ENCODE data around the gene ISG15.
"Not testable (repeated sequence)": the region's sequence is repeated elsewhere in the genome, so short reads cannot be mapped to it uniquely, and the experiment has no call there.

Gene ISG15

DNA sequence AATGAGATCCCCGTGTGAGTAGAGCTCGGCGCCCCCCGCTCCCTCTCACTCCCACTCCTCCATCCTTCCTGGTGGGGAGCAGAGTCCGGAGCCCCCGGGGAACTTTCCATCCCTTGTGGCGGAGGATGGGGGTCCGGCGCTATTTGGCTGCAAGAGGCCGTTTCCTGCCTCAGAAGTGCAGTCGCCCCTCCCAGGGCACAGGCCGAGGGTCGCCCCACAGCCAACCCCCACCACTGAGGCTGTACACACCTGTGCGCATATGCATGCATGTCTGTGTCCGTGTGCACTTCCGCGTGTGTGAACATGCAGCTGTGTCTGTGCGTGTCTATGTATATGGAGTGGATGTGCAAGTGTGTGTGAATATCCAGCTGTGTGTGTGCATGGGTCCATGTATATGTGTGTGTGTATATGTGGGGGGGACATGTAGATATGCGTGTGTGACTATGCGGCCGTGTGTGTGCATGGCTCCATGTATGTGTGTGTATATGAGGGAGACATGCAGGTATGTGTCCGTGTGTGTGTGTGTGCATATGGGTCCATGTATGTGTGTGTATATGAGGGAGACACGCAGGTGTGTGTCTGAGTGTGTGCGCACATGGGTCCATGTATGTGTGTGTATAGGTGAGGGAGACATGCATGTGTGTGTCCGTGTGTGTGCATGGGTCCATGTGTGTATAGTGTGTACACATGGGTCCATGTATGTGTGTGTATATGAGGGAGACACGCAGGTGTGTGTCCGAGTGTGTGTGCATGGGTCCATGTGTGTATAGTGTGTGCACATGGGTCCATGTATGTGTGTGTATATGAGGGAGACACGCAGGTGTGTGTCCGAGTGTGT, 38.9 kb downstream of the ISG15 start:
- no peak for DNase-seq (ENCODE audit: low read depth)
- TF ChIP-seq, protein P1, sequence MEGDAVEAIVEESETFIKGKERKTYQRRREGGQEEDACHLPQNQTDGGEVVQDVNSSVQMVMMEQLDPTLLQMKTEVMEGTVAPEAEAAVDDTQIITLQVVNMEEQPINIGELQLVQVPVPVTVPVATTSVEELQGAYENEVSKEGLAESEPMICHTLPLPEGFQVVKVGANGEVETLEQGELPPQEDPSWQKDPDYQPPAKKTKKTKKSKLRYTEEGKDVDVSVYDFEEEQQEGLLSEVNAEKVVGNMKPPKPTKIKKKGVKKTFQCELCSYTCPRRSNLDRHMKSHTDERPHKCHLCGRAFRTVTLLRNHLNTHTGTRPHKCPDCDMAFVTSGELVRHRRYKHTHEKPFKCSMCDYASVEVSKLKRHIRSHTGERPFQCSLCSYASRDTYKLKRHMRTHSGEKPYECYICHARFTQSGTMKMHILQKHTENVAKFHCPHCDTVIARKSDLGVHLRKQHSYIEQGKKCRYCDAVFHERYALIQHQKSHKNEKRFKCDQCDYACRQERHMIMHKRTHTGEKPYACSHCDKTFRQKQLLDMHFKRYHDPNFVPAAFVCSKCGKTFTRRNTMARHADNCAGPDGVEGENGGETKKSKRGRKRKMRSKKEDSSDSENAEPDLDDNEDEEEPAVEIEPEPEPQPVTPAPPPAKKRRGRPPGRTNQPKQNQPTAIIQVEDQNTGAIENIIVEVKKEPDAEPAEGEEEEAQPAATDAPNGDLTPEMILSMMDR (IDR thresholded peaks at IDR 0.05; ENCODE audit: control insufficient read depth, extremely low read depth, insufficient read depth) = no peak
- no peak overlapping the region for H3K4me3 ChIP-seq (ENCODE audit: low read depth, low read length)

- TF ChIP-seq, protein P1 (IDR thresholded peaks at IDR 0.05; ENCODE audit: control insufficient read depth, extremely low read depth, insufficient read depth) = no peak
- DNase-seq (ENCODE audit: low read depth) = no peak
- H3K4me3 ChIP-seq (ENCODE audit: low read depth, low read length) = no peak overlapping the region
Observed at GRCh38 chr1:1053022-1053421, 39.7 kb downstream of the ISG15 start.

DNA sequence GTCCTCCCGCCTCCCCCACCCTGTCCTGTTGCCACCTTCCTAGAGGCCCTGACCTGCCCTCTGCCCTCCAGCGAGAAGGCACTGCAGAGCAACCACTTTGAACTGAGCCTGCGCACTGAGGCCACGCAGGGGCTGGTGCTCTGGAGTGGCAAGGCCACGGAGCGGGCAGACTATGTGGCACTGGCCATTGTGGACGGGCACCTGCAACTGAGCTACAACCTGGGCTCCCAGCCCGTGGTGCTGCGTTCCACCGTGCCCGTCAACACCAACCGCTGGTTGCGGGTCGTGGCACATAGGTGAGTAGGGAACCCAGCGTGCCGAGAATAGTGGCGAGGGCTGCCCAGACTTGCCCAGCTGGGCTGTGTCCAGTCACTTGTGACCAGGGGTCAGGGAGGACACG, 40.4 kb downstream of the ISG15 start:
- no peak overlapping the region for H3K4me3 ChIP-seq (ENCODE audit: low read depth, low read length)
- TF ChIP-seq, protein P1 (IDR thresholded peaks at IDR 0.05; ENCODE audit: control insufficient read depth, extremely low read depth, insufficient read depth) = no peak
- DNase-seq (ENCODE audit: low read depth) = no peak

- no peak for DNase-seq (ENCODE audit: low read depth)
- TF ChIP-seq, protein P1 (IDR thresholded peaks at IDR 0.05; ENCODE audit: control insufficient read depth, extremely low read depth, insufficient read depth) = no peak
Observed at GRCh38 chr1:1054099-1054700, 40.9 kb downstream of the ISG15 start.

GRCh38 chr1:1054971-1055370, 41.7 kb downstream of the ISG15 start:
- TF ChIP-seq, protein P1 (IDR thresholded peaks at IDR 0.05; ENCODE audit: control insufficient read depth, extremely low read depth, insufficient read depth) = no peak
- no peak for DNase-seq (ENCODE audit: low read depth)
- H3K4me3 ChIP-seq (ENCODE audit: low read depth, low read length) = no peak overlapping the region

More at GRCh38 chr1:1054099-1054700, 40.9 kb downstream of the ISG15 start:
- no peak overlapping the region for H3K4me3 ChIP-seq (ENCODE audit: low read depth, low read length)

- DNase-seq (ENCODE audit: low read depth) = no peak
- H3K4me3 ChIP-seq (ENCODE audit: low read depth, low read length) = no peak overlapping the region
- TF ChIP-seq, protein P1 (IDR thresholded peaks at IDR 0.05; ENCODE audit: control insufficient read depth, extremely low read depth, insufficient read depth) = no peak
Observed at GRCh38 chr1:1055841-1056736, 42.8 kb downstream of the ISG15 start.

DNA sequence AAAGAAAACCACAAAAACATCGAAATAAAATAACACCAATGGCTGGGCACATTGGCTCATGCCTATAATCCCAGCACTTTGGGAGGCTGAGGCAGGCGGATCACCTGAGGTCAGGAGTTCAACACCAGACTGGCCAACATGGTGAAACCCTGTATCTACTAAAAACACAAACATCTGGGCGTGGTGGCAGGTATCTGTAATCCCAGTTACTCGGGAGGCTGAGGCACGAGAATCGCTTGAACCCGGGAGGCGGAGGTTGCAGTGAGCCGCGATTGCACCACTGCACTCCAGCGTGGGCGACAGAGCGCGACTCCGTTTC, 44.4 kb downstream of the ISG15 start:
- DNase-seq (ENCODE audit: low read depth) = not testable (repeated sequence)

More for the DNA sequence above, 44.4 kb downstream of the ISG15 start:
- not testable (repeated sequence) for H3K4me3 ChIP-seq (ENCODE audit: low read depth, low read length)

All from LNCaP clone FGC (cell line).